Measurements from ENCODE around the gene LIN9.
"Not testable (repeated sequence)": the region's sequence is repeated elsewhere in the genome, so short reads cannot be mapped to it uniquely, and the experiment has no call there.

Gene LIN9

GRCh38 chr1:226209307-226210059 is 99.5 kb downstream of the LIN9 start:
- no peak for DNase-seq

- no peak for DNase-seq
Measured at GRCh38 chr1:226207048-226207447, 101.9 kb downstream of the LIN9 start.

- no peak for DNase-seq
Measured at GRCh38 chr1:226204198-226204597, 104.8 kb downstream of the LIN9 start.

- DNase-seq: no peak
Measured at GRCh38 chr1:226203655-226204054, 105.3 kb downstream of the LIN9 start.

DNA sequence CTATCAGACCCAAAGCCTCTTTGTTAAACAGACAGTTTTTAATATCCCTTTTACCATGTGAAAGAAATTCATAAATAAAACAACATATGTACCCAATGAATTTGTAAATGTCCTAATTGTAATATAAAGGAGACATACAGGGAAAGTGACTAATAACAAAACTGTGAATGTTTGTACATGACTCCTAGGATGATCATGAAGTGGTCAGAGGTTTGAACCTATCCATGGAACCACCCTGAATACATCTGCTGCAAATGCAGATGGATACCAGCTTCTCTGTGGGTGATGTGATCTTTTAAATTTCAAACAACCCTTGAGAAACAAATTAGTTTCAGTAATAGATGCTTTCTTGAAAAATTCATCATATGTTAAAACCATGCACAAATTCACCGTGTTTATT is 105.7 kb downstream of the LIN9 start:
- no peak for DNase-seq

DNA sequence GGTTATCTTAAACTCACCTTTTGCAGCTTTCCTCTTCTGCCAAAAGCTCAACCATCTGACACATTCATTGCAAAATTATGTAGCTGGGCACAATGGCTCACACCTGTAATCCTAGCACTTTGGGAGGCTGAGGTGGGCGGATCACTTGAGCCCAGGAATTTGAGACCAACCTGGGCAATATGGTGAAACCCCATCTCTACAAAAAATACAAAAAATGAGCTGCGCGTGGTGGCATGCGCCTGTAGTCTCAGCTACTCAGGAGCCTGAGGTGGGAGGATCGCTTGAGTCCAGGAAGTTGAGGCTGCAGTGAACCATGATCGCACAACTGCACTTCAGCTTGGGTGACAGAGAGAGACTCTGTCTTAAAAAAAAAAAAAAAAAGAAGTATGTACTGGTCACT is 106.3 kb downstream of the LIN9 start:
- DNase-seq: not testable (repeated sequence)

DNA sequence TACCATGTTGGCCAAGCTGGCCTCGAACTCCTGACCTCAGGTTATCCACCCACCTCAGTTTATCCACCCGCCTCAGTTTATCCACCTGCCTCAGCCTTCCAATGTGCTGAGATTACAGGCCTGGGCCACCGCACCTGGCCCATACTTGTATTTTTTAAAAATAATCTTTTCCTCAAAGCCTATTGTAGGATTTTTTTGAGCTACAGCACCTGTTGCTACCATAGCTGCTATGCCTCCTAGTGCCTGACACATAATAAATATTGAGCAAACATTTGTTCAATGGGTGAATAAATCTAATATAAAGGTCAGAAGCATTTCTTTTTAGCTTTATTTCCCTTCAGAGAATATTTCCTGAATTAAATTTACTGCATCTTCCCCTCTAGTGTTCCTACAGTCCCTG is 106.7 kb downstream of the LIN9 start:
- no peak for DNase-seq

- peak in 1 of 5 donors; percentile 11 for DNase-seq
Measured at GRCh38 chr1:226201029-226201593, 107.9 kb downstream of the LIN9 start.

DNA sequence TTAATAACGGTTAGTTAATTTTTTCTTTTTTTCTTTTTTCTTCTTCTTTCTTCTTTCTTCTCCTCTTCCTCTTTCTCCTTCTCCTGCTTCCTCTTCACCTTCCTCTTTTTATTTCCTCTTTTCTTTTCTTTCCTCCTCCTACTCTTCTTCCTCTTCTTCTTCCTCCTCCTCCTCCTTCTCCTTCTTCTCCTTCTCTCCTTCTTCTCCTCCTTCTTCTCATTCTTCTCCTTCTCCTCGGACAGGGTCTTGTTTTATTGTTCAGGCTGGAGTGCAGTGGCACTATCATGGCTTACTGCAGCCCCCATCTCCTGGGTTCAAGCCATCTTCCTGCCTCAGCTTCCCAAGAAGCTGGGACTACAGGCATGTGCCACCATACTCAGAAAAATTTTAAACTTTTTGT is 109.0 kb downstream of the LIN9 start:
- DNase-seq: no peak

DNA sequence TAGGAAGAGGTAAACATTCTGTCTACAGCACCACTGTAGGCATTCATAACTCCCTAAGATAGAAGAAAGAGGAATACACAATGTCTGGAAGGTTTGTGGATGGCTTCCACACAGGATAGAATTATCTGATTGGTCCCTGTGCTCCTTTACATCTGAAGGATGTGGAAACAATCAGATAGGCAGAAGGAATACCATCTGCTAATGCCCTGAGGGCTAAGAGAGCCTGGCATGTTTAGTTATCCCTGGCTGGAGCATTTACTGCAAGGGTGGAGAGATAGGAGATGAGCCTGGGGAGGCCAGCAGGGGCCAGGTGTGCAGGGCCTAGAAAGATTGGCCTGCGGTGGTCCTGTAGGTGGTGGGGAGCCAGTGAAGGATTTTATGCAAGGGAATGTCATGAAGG is 113.8 kb downstream of the LIN9 start:
- DNase-seq: no peak

DNA sequence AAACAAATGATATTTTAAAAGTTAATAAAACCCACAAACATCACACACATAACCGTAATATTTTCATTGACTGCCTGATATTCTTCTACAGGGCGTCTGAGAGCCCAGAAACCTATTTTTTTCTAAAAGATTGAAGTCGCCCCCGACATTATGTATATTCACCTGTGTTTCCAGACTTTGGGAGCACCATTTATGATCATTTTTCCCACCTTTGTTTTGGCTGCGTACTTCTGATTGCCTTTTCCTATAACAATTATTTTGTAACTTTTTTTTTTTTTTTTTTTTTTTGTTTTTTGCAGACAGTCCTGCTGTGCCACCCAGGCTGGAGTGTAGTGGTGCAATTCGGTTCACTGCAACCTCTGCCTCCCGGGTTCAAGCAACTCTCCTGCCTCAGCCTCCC is 121.6 kb downstream of the LIN9 start:
- DNase-seq: no peak

DNA sequence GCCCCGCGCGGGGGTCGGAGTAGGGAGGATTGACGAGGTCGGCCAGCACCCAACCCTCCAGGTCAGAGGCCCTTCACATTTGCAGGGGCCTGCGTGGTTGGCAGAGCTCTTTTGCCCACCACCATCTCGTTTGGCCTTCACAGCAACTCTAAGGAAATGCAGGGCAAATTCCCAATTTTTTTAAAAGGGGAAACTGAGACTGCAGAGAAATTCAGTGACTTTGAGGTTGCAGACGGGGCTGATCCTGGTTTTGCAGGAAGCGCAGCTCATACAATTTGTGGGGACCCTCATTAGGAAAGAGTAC is 122.0 kb downstream of the LIN9 start:
- no peak for DNase-seq

DNA sequence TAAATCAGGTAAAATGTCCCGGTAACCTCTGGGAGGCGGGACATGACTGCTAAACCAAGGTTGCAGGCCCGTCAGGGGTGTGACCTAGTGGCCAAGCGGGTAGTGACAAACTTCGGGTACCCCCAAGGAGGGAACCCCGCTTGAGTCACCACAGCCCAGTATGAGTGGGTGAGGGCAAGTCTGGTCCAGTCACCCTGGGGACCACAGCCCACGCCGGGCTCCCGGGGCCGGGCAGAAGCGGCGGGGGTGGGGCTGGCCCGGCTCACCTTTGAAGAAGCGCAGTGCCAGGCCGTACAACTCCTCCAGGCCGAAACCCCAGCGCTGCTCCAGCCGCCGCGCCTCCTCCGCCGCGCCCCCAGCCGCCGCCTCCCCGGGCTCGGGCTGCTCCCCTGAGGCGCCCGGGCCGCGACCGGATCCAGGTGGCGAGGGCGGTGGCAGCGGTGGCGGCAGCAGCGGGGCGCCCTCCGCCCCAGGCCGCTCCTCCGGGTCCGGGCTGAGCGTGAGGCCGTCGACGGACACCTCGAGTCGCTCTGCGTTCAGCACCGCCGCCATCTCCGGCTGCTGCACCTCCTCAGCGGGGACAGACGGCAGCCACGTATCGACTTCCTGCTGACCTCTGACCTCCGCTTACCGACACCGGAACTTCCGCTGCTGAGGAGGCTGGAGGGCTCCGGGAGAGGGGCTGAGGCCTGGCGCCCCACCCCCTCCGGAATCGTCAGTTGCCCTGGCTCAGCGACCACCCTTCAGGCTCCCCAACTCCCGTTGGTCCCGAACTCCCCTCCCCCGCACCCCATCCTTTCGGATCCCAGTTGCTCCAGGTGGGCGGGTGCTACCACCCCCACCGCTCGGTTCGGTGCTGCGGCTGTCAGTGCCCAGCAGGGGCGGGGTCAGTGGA is 122.6 kb downstream of the LIN9 start, which contains the start of gene ACBD3:
TSS of gene ACBD3 (minus strand) at position 618 of the 895 bp plus-strand sequence. CDS start at position 552, 66 bp downstream.
- DNase-seq: peak; percentile 67 to 89 (median 81)

DNA sequence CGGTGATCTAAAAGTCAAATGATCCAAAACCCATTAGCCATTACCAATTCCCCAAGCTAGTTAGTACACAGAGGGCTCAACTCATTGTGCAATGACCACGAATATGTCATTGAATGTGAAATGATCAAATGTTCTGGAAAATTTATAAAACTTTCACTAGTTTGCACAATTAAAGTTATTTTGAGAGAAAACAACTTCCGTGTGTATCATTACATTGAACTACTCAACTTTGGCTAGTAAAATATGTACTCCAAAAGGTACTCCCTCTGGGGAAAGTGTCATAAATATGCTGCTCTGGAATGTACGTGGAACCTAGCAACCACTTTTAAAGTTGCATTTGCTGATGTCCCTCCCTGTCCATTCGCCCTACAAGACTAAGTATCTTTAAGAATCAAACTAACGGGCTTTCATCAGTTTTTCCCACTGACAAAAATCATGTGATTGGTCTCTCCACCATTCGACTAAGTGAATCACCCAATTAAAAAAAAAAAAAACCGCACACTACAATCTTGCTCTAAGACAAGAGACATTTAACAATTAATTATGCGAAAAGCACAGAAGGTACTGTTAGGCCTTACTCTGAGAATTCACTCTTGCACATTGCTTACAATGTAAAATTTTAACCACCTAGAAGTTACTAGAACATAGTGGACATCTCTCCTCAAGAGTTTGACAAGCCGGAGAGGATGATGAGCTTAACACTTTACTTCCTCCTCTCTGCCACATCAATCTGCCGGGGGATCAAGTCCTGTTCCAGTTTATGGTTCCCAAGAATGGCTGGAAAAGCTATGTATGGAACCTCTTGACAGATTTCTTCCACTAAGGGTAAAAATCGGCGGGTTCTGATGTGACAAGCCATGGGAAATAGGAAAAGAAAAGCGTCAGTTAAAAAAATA is 123.6 kb downstream of the LIN9 start:
- DNase-seq: no peak

- no peak for DNase-seq
Measured at GRCh38 chr1:226181996-226182714, 126.8 kb downstream of the LIN9 start.

All from T-helper 1 cell (primary cell).